ENCODE measurements around the gene TGM1. TPM values are rescaled to one million over a fixed set of nuclear protein-coding genes. Genes with fewer than 3 reads are reported as not detected.
"Not testable (repeated sequence)": the region's sequence is repeated elsewhere in the genome, so short reads cannot be mapped to it uniquely, and the experiment has no call there.

The TGM1 gene
- total RNA-seq, 6 experiments from 2014 or later, result 0.97 to 2.9 (median 1.3) TPM

- Mint-ChIP-seq H3K4me3 (no peak overlapping the region), H3K9me3 (no peaks in the 10 kb centered on the region), H3K4me1 (ENCODE audit: low read depth) (peaks cover 29% of the 10 kb centered on the region), H3K27ac (peak overlapping the region; percentile 13; the same call in 1 of the 2 replicates), H3K36me3 (ENCODE audit: low read depth) (peaks cover 4% of the 10 kb centered on the region; the same call in 1 of the 2 replicates), H3K27me3 (ENCODE audit: insufficient read depth) (peaks cover 1% of the 10 kb centered on the region)
- no peak for DNase-seq
- TF ChIP-seq CTCF (IDR thresholded peaks at IDR 0.05), result no peak
These were observed 43.5 kb downstream of the TGM1 start for GRCh38 chr14:24219521-24219920.

GRCh38 chr14:24219080-24219479, 43.9 kb downstream of the TGM1 start:
- 0 out of 2 replicates have a peak, but pooled peaks cover 5% of the 10 kb centered on the region for H3K36me3 Mint-ChIP-seq (ENCODE audit: low read depth)
- no peaks in the 10 kb centered on the region; the same call in 1 of the 2 replicates for H3K27me3 Mint-ChIP-seq (ENCODE audit: insufficient read depth)
- no peak for TF ChIP-seq CTCF (IDR thresholded peaks at IDR 0.05)
- no peak overlapping the region; the same call in 1 of the 2 replicates for H3K27ac Mint-ChIP-seq
- H3K9me3 Mint-ChIP-seq, result no peaks in the 10 kb centered on the region
- peaks cover 29% of the 10 kb centered on the region for H3K4me1 Mint-ChIP-seq (ENCODE audit: low read depth)
- no peak for DNase-seq
- no peak overlapping the region for H3K4me3 Mint-ChIP-seq

- H3K27me3 Mint-ChIP-seq (ENCODE audit: insufficient read depth); H3K4me3 Mint-ChIP-seq; H3K36me3 Mint-ChIP-seq (ENCODE audit: low read depth); H3K9me3 Mint-ChIP-seq; DNase-seq: not testable (repeated sequence)
- H3K4me1 Mint-ChIP-seq (ENCODE audit: low read depth), result peaks cover 38% of the 10 kb centered on the region
- peak overlapping the region; percentile 4; the same call in 1 of the 2 replicates for H3K27ac Mint-ChIP-seq
These were observed 46.1 kb downstream of the TGM1 start for GRCh38 chr14:24216876-24217275.

GRCh38 chr14:24216345-24216699, 46.7 kb downstream of the TGM1 start:
- no peak for TF ChIP-seq CTCF (IDR thresholded peaks at IDR 0.05)
- peaks cover 43% of the 10 kb centered on the region for H3K4me1 Mint-ChIP-seq (ENCODE audit: low read depth)

GRCh38 chr14:24215495-24216344, 47.3 kb downstream of the TGM1 start, which contains the start of gene MDP1:
Gene MDP1 (minus strand): TSS chr14:24216066. CDS start chr14:24215955, 111 bp downstream.
- Mint-ChIP-seq H3K9me3 (no peaks in the 10 kb centered on the region), H3K27ac (peak within 1 kb of the TSS; percentile 100), H3K36me3 (ENCODE audit: low read depth) (peaks cover 11% of the 10 kb centered on the region; the same call in 1 of the 2 replicates)

More at GRCh38 chr14:24216345-24216699, 46.7 kb downstream of the TGM1 start:
- H3K9me3 Mint-ChIP-seq, result no peaks in the 10 kb centered on the region
- H3K27me3 Mint-ChIP-seq (ENCODE audit: insufficient read depth), result peaks cover 2% of the 10 kb centered on the region
- peaks cover 11% of the 10 kb centered on the region; the same call in 1 of the 2 replicates for H3K36me3 Mint-ChIP-seq (ENCODE audit: low read depth)
- peak overlapping the region; percentile 91 for H3K27ac Mint-ChIP-seq
- H3K4me3 Mint-ChIP-seq, result peak overlapping the region; percentile 97
- DNase-seq, result no peak

More at GRCh38 chr14:24215495-24216344, 47.3 kb downstream of the TGM1 start, which contains the start of gene MDP1:
- Mint-ChIP-seq H3K4me3 (peak within 1 kb of the TSS; percentile 97), H3K4me1 (ENCODE audit: low read depth) (peaks cover 44% of the 10 kb centered on the region), H3K27me3 (ENCODE audit: insufficient read depth) (peaks cover 2% of the 10 kb centered on the region)
- peak; percentile 68 for DNase-seq
- TF ChIP-seq CTCF (IDR thresholded peaks at IDR 0.05), result peak; percentile 79

Data from HFFc6 (cell line).